ENCODE measurements around the gene ACKR3.

The ACKR3 gene

DNA sequence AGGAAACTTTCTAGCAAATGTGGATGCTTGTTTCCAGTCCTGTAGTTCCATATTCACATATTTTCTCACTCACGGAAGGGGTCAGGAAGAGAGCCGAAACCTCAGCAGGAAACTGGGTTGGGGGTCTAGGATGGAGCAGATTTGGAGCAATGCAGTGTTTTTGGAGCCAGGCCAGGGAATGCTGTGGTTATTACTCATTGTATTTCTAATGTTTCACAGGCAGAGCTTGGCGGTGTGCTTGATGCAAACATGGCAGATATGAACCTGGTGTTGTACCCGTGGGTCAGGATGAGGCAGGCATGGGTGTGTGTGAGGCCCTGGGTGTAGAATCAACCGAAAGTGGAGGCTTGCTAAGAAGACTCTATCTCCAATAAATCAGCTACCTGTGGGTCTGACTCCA is 34.6 kb upstream of the ACKR3 start:
- no peaks in the 10 kb centered on the region for H3K4me1 ChIP-seq (ENCODE audit: control insufficient read depth, insufficient read depth, low read length)
- H3K9ac ChIP-seq (ENCODE audit: low read length): no peak overlapping the region
- H3K9me3 ChIP-seq (ENCODE audit: control insufficient read depth, insufficient read depth, low read depth, low read length): no peaks in the 10 kb centered on the region
- no peaks in the 10 kb centered on the region for H3K36me3 ChIP-seq (ENCODE audit: control insufficient read depth, insufficient read depth, low read length)
- no peak overlapping the region for H3K4me3 ChIP-seq (ENCODE audit: low read depth, low read length)
- no peaks in the 10 kb centered on the region for H3K27me3 ChIP-seq (ENCODE audit: control insufficient read depth, insufficient read depth, low read length)
- H3K27ac ChIP-seq (ENCODE audit: low read depth, low read length): no peak overlapping the region

DNA sequence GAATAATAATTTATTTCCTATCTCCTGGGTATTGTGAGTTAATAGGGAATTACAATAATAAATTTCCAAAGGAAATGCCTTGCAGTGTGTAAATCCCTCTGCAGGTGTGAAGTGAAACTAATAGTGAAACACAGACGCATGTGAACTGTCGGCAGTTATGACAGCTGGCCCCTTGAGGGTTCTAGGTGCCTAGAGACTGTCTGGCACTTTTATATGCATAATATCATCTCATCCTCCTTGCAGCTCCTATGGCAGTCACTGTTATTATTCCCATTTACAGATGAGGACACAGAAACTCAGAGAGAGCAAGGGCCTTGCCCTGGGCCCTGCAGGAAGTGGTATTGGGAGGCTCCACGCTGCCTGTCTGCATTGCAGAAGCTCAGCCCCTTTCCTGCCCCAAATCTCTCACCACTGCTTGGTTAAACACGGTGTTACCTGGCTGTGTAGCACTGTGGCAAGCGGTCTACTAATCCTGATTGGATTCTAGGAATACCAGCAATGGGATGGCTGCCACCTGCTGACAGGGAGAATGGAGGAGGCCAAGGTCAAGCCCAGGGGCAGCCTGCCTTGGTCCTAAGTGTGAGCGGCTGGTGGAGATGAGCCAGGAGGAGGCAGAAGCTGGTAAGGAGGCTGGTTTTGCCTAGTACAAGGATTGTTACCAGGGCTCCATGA is 32.8 kb upstream of the ACKR3 start:
- Histone ChIP-seq H3K27ac (ENCODE audit: low read depth, low read length) (no peak overlapping the region), H3K4me1 (ENCODE audit: control insufficient read depth, insufficient read depth, low read length) (no peaks in the 10 kb centered on the region), H3K4me3 (ENCODE audit: low read depth, low read length) (no peak overlapping the region), H3K36me3 (ENCODE audit: control insufficient read depth, insufficient read depth, low read length) (no peaks in the 10 kb centered on the region), H3K9ac (ENCODE audit: low read length) (no peak overlapping the region), H3K27me3 (ENCODE audit: control insufficient read depth, insufficient read depth, low read length) (no peaks in the 10 kb centered on the region), H3K9me3 (ENCODE audit: control insufficient read depth, insufficient read depth, low read depth, low read length) (no peaks in the 10 kb centered on the region)

DNA sequence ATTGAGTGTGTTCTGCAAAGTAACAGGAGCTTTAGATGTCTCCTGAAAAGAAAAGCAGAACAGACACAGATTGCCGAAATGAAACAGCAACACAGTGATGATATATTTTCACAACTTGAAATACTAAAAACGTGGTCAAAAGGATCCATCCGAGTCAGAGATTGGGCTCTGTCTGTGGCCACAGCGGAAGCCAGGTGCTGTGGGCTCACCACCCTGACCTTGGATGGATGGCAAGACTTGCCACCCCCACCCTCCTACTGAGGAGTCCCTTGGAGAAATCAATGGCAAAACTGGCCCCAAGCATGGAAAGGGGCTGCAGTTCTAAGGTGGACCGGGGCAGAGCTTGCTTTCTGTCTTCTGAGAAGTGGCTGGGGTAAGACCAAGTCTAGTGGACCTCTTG is 31.4 kb upstream of the ACKR3 start:
- Histone ChIP-seq H3K4me1 (ENCODE audit: control insufficient read depth, insufficient read depth, low read length) (no peaks in the 10 kb centered on the region), H3K9me3 (ENCODE audit: control insufficient read depth, insufficient read depth, low read depth, low read length) (no peaks in the 10 kb centered on the region), H3K27me3 (ENCODE audit: control insufficient read depth, insufficient read depth, low read length) (no peaks in the 10 kb centered on the region), H3K4me3 (ENCODE audit: low read depth, low read length) (no peak overlapping the region), H3K27ac (ENCODE audit: low read depth, low read length) (no peak overlapping the region), H3K9ac (ENCODE audit: low read length) (no peak overlapping the region), H3K36me3 (ENCODE audit: control insufficient read depth, insufficient read depth, low read length) (no peaks in the 10 kb centered on the region)

DNA sequence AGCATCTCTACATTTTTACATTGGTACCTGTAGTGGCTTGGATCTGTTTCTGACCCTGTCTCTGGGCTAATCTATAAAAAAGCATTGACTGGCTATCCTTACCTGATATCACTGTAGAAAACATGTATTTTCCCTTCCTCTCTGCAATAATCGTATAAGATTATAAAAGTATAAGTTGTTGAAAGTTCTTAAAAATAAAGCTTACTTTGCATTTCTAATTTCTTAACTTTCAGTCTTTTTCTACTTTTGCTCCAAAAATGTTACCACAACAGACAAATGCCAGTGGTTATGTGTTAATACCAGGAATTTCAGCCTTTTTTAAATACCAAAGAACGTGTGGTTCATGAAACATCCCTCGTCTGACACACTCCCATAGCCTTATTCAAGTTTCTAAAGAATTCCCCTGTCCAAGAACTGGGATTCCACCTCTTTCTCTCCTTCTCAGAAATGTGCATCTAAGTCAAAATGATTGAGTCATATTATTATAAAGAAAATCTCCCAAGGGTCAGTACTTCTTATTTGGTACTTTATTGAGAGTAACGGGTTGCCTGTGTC is 28.5 kb upstream of the ACKR3 start:
- Histone ChIP-seq H3K4me1 (ENCODE audit: control insufficient read depth, insufficient read depth, low read length) (no peaks in the 10 kb centered on the region), H3K27ac (ENCODE audit: low read depth, low read length) (no peak overlapping the region), H3K27me3 (ENCODE audit: control insufficient read depth, insufficient read depth, low read length) (no peaks in the 10 kb centered on the region), H3K9ac (ENCODE audit: low read length) (no peak overlapping the region), H3K36me3 (ENCODE audit: control insufficient read depth, insufficient read depth, low read length) (no peaks in the 10 kb centered on the region), H3K4me3 (ENCODE audit: low read depth, low read length) (no peak overlapping the region), H3K9me3 (ENCODE audit: control insufficient read depth, insufficient read depth, low read depth, low read length) (no peaks in the 10 kb centered on the region)

DNA sequence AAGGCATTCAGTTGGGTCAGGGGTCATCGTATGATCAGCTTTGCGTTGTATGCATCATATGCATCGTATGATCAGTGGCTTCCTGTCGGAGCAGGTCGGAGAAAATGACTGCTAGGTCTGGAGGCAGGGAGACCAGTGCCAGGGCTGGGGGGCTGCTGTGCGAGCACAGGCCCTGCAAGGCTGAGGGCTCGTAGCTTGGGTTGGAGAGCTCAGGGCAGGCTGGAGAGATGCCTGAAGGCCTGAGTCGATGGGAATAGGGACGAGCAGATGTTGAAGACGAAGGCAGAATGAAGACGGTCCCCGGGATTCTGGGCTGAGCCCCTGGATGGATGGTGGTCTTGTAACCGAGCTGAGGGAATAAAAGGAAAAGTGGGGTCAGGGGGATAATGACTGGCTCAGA is 25.3 kb upstream of the ACKR3 start:
- Histone ChIP-seq H3K4me3 (ENCODE audit: low read depth, low read length) (no peak overlapping the region), H3K9me3 (ENCODE audit: control insufficient read depth, insufficient read depth, low read depth, low read length) (peaks cover 3% of the 10 kb centered on the region; the same call in 1 of the 2 replicates), H3K27me3 (ENCODE audit: control insufficient read depth, insufficient read depth, low read length) (no peaks in the 10 kb centered on the region), H3K27ac (ENCODE audit: low read depth, low read length) (no peak overlapping the region), H3K9ac (ENCODE audit: low read length) (no peak overlapping the region), H3K4me1 (ENCODE audit: control insufficient read depth, insufficient read depth, low read length) (no peaks in the 10 kb centered on the region), H3K36me3 (ENCODE audit: control insufficient read depth, insufficient read depth, low read length) (no peaks in the 10 kb centered on the region)

DNA sequence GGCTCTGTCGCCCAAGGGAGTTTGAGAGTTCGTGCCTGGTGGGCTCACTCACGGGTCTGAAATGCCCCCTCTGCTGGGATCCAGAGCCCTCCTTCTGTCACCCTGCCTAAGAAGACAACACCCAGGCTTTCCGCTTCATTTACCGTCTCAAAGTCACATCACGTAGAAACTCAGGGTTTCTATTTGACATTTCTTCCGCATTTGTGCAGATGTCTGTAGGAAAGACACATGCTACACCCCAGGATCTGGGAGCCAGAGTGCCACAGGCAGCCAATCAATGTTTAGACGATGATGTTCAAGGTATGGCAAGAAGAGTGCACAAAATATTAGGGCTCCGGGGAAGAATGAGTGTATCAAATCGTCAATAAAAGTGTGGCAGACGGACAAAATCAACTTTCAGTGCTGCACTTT is 24.4 kb upstream of the ACKR3 start:
- H3K27me3 ChIP-seq (ENCODE audit: control insufficient read depth, insufficient read depth, low read length): no peaks in the 10 kb centered on the region
- peaks cover 3% of the 10 kb centered on the region; the same call in 1 of the 2 replicates for H3K9me3 ChIP-seq (ENCODE audit: control insufficient read depth, insufficient read depth, low read depth, low read length)
- no peaks in the 10 kb centered on the region for H3K4me1 ChIP-seq (ENCODE audit: control insufficient read depth, insufficient read depth, low read length)
- H3K36me3 ChIP-seq (ENCODE audit: control insufficient read depth, insufficient read depth, low read length): no peaks in the 10 kb centered on the region
- no peak overlapping the region for H3K27ac ChIP-seq (ENCODE audit: low read depth, low read length)
- H3K9ac ChIP-seq (ENCODE audit: low read length): no peak overlapping the region
- no peak overlapping the region for H3K4me3 ChIP-seq (ENCODE audit: low read depth, low read length)

DNA sequence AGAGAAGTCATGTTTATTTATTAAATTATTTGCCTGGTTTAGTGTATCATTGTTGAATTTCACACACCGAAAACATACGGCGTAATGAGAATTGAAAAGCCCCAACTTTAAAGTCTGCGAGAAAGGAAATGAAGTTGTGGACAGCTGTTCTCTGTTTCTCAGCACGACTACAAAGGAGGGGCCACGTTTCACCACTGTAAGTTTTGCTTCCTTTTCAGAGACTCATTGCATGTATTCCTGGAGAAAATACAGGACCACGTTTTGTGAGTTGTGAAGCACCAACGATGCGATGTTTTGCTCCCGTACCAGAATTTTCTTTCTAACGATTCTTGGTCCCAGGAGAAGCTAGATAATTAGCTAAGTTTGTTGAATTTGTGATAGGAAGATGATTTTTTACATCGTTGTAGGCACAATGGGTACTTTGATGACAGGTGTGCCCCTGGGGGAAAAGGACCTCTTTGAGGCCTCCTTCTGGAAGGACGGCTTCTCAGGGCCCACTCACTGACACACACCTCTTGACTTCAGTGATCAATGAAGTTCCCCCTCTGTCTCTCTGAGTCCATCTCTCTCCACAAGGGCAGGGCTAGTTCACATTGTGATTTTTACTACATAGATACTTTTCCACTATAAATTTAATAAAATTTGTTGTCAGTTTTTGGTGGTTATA is 23.7 kb upstream of the ACKR3 start:
- peaks cover 3% of the 10 kb centered on the region; the same call in 1 of the 2 replicates for H3K9me3 ChIP-seq (ENCODE audit: control insufficient read depth, insufficient read depth, low read depth, low read length)
- no peak overlapping the region for H3K27ac ChIP-seq (ENCODE audit: low read depth, low read length)
- H3K36me3 ChIP-seq (ENCODE audit: control insufficient read depth, insufficient read depth, low read length): no peaks in the 10 kb centered on the region
- H3K4me3 ChIP-seq (ENCODE audit: low read depth, low read length): no peak overlapping the region
- H3K9ac ChIP-seq (ENCODE audit: low read length): no peak overlapping the region
- no peaks in the 10 kb centered on the region for H3K4me1 ChIP-seq (ENCODE audit: control insufficient read depth, insufficient read depth, low read length)
- H3K27me3 ChIP-seq (ENCODE audit: control insufficient read depth, insufficient read depth, low read length): no peaks in the 10 kb centered on the region

DNA sequence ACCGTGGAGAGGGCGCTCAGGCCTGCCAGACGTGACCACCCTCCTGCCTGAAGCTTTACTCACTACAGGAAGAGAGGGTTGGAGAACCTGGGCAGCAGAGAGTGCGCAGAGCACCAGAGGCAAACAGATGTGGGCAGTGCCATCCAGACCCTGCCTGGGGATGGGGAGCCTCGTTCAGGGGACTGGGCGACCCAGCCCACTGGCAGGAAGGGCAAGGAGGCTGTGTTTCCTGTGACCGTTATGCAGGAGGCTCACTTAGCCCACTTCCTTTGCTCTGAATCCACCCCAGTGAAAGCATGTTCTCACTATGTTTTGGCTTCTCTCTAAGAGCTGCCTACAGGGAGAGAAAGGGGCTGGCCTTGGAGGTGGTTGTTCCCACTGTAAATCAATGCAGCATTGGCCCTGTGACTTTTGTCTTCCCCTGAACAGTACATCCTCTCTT is 23.0 kb upstream of the ACKR3 start:
- no peaks in the 10 kb centered on the region for H3K27me3 ChIP-seq (ENCODE audit: control insufficient read depth, insufficient read depth, low read length)

DNA sequence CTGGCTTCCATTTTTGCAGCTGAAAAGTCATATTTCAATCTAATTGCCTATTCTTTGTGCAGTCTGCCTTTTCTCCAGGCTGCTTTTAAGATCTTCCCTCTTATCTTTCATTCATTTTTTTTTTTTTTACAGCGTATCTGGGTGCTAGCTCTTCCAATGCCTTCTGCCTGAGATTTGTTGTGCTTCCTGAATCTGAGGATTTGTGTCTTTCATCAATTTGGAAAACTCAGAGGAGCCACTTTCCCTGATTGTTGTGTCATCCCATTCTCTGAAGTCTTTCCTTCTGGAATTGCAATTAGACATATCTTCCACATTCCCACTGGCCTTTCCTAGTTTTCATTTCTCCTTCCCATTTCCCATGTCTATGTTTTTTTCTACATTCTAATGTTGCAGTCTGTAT is 21.9 kb upstream of the ACKR3 start:
- peaks cover 10% of the 10 kb centered on the region; the same call in 1 of the 2 replicates for H3K4me1 ChIP-seq (ENCODE audit: control insufficient read depth, insufficient read depth, low read length)
- no peak overlapping the region for H3K4me3 ChIP-seq (ENCODE audit: low read depth, low read length)
- no peaks in the 10 kb centered on the region for H3K36me3 ChIP-seq (ENCODE audit: control insufficient read depth, insufficient read depth, low read length)
- peaks cover 3% of the 10 kb centered on the region; the same call in 1 of the 2 replicates for H3K9me3 ChIP-seq (ENCODE audit: control insufficient read depth, insufficient read depth, low read depth, low read length)
- H3K27me3 ChIP-seq (ENCODE audit: control insufficient read depth, insufficient read depth, low read length): no peaks in the 10 kb centered on the region
- no peak overlapping the region for H3K27ac ChIP-seq (ENCODE audit: low read depth, low read length)
- H3K9ac ChIP-seq (ENCODE audit: low read length): no peak overlapping the region

More for the DNA sequence above, 23.0 kb upstream of the ACKR3 start:
- Histone ChIP-seq H3K4me1 (ENCODE audit: control insufficient read depth, insufficient read depth, low read length) (peaks cover 4% of the 10 kb centered on the region; the same call in 1 of the 2 replicates), H3K4me3 (ENCODE audit: low read depth, low read length) (no peak overlapping the region), H3K9ac (ENCODE audit: low read length) (no peak overlapping the region), H3K9me3 (ENCODE audit: control insufficient read depth, insufficient read depth, low read depth, low read length) (peaks cover 3% of the 10 kb centered on the region; the same call in 1 of the 2 replicates), H3K36me3 (ENCODE audit: control insufficient read depth, insufficient read depth, low read length) (no peaks in the 10 kb centered on the region), H3K27ac (ENCODE audit: low read depth, low read length) (no peak overlapping the region)

DNA sequence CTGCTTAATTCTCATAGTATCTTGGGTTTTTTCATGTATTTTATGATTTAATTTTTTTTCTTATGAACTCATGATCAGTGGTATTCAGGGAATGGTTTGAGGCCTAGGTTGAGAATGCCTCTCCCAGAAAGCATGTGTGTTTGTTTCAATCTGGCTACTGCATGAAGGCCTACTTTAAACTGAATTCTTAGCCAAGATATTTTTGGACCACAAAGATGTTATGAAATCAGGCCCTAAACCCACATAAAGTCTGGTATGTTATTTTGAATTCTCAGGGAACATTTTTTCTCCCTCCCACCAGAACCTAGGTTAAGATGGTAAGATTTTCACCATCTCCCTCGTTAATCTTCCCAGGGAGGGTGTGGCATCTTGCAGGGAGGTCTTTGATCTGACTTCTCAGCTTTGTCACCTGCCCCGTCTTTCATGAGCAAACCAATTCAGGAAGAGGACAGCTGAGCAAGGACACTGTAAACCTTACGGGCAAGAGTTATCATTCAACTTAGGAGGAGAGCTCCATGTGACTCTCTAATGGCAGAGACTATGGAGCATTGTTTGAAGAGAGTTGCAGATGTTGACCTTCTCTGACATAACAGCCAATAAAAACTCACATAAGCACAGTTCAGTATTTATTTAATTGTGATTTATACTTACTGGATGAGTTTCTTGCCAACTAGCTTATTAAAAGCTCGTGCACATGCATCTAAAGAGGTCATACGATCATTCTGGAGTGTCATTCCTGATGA is 21.3 kb upstream of the ACKR3 start:
- Histone ChIP-seq H3K4me1 (ENCODE audit: control insufficient read depth, insufficient read depth, low read length) (peaks cover 10% of the 10 kb centered on the region; the same call in 1 of the 2 replicates), H3K9ac (ENCODE audit: low read length) (no peak overlapping the region), H3K27ac (ENCODE audit: low read depth, low read length) (no peak overlapping the region)

More for the DNA sequence above, 21.3 kb upstream of the ACKR3 start:
- Histone ChIP-seq H3K27me3 (ENCODE audit: control insufficient read depth, insufficient read depth, low read length) (no peaks in the 10 kb centered on the region), H3K36me3 (ENCODE audit: control insufficient read depth, insufficient read depth, low read length) (no peaks in the 10 kb centered on the region), H3K4me3 (ENCODE audit: low read depth, low read length) (no peak overlapping the region), H3K9me3 (ENCODE audit: control insufficient read depth, insufficient read depth, low read depth, low read length) (peaks cover 3% of the 10 kb centered on the region; the same call in 1 of the 2 replicates)

Measured in HUES6 (cell line).